ENCODE results near the gene TBC1D25.

DNA sequence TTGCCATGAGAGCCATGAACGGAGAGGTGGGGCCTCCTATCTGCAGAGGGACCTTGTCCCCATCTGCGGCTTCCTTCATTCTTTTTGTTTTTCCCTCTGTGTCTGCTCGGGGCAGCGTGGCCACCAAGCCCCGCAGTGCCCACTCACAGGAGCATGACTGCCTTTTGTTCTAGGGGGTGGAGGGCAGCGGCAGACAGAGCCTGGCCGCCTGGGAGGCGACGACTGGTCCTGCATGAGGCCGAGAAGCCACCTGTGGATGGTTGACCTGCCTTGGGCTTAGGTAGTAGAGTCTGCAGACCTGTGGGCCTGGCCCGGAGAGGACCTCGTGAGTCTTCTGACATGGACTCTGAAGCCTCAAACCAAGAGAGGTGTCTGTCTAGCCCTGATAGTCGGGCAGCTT is 36.1 kb downstream of the TBC1D25 start:
- no peak for TF ChIP-seq ELF4 (IDR thresholded peaks at IDR 0.05)
- no peak for TF ChIP-seq HDGF (IDR thresholded peaks at IDR 0.05; ENCODE audit: borderline replicate concordance)
- TF ChIP-seq SP1 (IDR thresholded peaks at IDR 0.05): no peak
- no peak for TF ChIP-seq NFRKB (IDR thresholded peaks at IDR 0.05)
- TF ChIP-seq L3MBTL2 (conservative IDR thresholded peaks at IDR 0.05): no peak
- no peak for TF ChIP-seq SUZ12 (IDR thresholded peaks at IDR 0.05)
- no peak for TF ChIP-seq FOXA1 (IDR thresholded peaks at IDR 0.05)
- no peak for TF ChIP-seq LEF1 (IDR thresholded peaks at IDR 0.05; ENCODE audit: borderline replicate concordance)
- no peak for TF ChIP-seq ZNF384 (IDR thresholded peaks at IDR 0.05)
